ENCODE results near the gene GPR15. TPM values are rescaled to one million over a fixed set of nuclear protein-coding genes. Genes with fewer than 3 reads are reported as not detected.

The GPR15 gene
- total and polyA plus RNA-seq, 10 of the 15 experiments (the other 5 are each of a cell fraction or from before 2014, with no cell fraction given): 70.7 to 150 (median 115) TPM

GRCh38 chr3:98573181-98573728 lies 41.5 kb downstream of the GPR15 start (continued):
- TF ChIP-seq, protein P1, sequence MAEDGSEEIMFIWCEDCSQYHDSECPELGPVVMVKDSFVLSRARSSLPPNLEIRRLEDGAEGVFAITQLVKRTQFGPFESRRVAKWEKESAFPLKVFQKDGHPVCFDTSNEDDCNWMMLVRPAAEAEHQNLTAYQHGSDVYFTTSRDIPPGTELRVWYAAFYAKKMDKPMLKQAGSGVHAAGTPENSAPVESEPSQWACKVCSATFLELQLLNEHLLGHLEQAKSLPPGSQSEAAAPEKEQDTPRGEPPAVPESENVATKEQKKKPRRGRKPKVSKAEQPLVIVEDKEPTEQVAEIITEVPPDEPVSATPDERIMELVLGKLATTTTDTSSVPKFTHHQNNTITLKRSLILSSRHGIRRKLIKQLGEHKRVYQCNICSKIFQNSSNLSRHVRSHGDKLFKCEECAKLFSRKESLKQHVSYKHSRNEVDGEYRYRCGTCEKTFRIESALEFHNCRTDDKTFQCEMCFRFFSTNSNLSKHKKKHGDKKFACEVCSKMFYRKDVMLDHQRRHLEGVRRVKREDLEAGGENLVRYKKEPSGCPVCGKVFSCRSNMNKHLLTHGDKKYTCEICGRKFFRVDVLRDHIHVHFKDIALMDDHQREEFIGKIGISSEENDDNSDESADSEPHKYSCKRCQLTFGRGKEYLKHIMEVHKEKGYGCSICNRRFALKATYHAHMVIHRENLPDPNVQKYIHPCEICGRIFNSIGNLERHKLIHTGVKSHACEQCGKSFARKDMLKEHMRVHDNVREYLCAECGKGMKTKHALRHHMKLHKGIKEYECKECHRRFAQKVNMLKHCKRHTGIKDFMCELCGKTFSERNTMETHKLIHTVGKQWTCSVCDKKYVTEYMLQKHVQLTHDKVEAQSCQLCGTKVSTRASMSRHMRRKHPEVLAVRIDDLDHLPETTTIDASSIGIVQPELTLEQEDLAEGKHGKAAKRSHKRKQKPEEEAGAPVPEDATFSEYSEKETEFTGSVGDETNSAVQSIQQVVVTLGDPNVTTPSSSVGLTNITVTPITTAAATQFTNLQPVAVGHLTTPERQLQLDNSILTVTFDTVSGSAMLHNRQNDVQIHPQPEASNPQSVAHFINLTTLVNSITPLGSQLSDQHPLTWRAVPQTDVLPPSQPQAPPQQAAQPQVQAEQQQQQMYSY (CRISPR knock-in tag; IDR thresholded peaks at IDR 0.05): no peak
- TF ChIP-seq NRF1 (conservative IDR thresholded peaks at IDR 0.05; ENCODE audit: low read depth, low read length): no peak
- TF ChIP-seq, protein P2, sequence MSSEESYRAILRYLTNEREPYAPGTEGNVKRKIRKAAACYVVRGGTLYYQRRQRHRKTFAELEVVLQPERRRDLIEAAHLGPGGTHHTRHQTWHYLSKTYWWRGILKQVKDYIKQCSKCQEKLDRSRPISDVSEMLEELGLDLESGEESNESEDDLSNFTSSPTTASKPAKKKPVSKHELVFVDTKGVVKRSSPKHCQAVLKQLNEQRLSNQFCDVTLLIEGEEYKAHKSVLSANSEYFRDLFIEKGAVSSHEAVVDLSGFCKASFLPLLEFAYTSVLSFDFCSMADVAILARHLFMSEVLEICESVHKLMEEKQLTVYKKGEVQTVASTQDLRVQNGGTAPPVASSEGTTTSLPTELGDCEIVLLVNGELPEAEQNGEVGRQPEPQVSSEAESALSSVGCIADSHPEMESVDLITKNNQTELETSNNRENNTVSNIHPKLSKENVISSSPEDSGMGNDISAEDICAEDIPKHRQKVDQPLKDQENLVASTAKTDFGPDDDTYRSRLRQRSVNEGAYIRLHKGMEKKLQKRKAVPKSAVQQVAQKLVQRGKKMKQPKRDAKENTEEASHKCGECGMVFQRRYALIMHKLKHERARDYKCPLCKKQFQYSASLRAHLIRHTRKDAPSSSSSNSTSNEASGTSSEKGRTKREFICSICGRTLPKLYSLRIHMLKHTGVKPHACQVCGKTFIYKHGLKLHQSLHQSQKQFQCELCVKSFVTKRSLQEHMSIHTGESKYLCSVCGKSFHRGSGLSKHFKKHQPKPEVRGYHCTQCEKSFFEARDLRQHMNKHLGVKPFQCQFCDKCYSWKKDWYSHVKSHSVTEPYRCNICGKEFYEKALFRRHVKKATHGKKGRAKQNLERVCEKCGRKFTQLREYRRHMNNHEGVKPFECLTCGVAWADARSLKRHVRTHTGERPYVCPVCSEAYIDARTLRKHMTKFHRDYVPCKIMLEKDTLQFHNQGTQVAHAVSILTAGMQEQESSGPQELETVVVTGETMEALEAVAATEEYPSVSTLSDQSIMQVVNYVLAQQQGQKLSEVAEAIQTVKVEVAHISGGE (CRISPR knock-in tag; IDR thresholded peaks at IDR 0.05): no peak
- TF ChIP-seq MYB (IDR thresholded peaks at IDR 0.05; ENCODE audit: borderline replicate concordance, low read depth, low read length): no peak
- TF ChIP-seq, protein P3, sequence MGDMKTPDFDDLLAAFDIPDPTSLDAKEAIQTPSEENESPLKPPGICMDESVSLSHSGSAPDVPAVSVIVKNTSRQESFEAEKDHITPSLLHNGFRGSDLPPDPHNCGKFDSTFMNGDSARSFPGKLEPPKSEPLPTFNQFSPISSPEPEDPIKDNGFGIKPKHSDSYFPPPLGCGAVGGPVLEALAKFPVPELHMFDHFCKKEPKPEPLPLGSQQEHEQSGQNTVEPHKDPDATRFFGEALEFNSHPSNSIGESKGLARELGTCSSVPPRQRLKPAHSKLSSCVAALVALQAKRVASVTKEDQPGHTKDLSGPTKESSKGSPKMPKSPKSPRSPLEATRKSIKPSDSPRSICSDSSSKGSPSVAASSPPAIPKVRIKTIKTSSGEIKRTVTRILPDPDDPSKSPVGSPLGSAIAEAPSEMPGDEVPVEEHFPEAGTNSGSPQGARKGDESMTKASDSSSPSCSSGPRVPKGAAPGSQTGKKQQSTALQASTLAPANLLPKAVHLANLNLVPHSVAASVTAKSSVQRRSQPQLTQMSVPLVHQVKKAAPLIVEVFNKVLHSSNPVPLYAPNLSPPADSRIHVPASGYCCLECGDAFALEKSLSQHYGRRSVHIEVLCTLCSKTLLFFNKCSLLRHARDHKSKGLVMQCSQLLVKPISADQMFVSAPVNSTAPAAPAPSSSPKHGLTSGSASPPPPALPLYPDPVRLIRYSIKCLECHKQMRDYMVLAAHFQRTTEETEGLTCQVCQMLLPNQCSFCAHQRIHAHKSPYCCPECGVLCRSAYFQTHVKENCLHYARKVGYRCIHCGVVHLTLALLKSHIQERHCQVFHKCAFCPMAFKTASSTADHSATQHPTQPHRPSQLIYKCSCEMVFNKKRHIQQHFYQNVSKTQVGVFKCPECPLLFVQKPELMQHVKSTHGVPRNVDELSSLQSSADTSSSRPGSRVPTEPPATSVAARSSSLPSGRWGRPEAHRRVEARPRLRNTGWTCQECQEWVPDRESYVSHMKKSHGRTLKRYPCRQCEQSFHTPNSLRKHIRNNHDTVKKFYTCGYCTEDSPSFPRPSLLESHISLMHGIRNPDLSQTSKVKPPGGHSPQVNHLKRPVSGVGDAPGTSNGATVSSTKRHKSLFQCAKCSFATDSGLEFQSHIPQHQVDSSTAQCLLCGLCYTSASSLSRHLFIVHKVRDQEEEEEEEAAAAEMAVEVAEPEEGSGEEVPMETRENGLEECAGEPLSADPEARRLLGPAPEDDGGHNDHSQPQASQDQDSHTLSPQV (IDR thresholded peaks at IDR 0.05): no peak
- TF ChIP-seq TCF3 (IDR thresholded peaks at IDR 0.05; ENCODE audit: borderline replicate concordance, insufficient read depth, low read depth, low read length): no peak
- TF ChIP-seq POLR2AphosphoS5 (IDR thresholded peaks at IDR 0.05; ENCODE audit: low read length): no peak
- no peak for TF ChIP-seq ZNF687 (IDR thresholded peaks at IDR 0.05)
- no peak for TF ChIP-seq RELA (IDR thresholded peaks at IDR 0.05; ENCODE audit: borderline replicate concordance, partially characterized antibody)
- no peak for TF ChIP-seq TCF12 (IDR thresholded peaks at IDR 0.05; ENCODE audit: low read depth, low read length)
- TF ChIP-seq SREBF2 (IDR thresholded peaks at IDR 0.05; ENCODE audit: low read length): no peak

Measured in GM12878 (cell line).